NCI-H146 (cell line): ENCODE data around the gene MKI67.
"Not testable (repeated sequence)": the region's sequence is repeated elsewhere in the genome, so short reads cannot be mapped to it uniquely, and the experiment has no call there.

Experiments
- DNase-seq: peaks from one replicate; lab custom pipeline; 2025; lab: John Stamatoyannopoulos, UW

MKI67 gene

DNA sequence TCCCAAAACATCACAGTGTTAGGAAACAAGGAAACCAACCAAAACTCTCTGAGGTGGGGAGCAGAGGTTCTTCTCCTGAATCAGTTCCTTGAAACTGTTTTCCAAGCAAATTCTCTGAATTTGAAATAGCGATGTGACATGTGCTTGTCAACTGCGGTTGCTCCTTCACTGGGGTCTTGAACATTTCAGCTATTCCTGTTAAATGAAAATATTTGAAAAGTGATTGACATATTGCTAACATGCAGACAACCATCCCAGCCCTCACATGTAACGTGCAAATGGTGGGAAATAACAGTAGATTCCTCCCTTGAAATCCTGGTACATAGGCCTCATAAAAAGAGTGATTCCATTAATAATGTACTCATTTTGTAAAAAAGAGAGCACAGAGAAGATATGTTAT, 15.9 kb downstream of the MKI67 start:
- no peak for DNase-seq

DNA sequence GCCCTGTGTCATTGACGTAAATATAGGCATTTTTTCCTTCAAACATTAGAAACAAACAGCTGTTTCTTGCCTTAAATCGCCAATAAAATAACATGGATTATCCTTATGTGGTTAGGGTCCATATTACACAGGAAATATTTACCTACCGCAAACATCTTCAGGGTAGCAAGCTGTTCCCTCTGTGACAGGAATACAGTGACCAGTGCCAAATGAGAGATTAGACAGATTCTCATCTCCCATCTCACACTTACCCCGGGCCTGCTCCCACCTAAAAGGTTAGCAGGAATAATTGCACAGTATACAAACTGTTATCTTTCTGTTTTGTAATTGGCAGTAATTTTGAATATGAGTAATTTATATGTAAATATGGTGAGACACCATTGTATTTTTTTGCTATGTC, 16.5 kb downstream of the MKI67 start:
- DNase-seq: peak; percentile 66

DNA sequence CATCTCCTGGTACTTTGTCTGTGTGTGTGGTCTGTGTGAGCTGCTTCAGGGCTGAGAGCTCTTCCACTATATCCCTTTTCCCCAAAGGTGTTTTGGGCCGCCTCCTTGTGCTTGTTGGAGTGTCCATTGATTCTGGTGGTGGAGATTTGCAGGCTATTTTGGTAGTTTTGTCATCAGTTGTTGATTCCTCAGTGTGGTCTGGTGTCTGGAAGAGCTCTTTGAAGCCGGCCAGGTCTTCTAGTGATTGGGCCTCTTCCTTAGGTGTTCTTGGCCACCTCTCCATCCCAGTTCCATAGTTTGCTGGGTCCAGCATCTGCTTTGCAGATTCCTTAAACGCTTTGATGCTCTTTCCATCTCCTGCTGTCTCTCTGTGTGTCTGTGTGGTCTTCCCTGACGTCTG, 20.8 kb downstream of the MKI67 start:
- no peak for DNase-seq

DNA sequence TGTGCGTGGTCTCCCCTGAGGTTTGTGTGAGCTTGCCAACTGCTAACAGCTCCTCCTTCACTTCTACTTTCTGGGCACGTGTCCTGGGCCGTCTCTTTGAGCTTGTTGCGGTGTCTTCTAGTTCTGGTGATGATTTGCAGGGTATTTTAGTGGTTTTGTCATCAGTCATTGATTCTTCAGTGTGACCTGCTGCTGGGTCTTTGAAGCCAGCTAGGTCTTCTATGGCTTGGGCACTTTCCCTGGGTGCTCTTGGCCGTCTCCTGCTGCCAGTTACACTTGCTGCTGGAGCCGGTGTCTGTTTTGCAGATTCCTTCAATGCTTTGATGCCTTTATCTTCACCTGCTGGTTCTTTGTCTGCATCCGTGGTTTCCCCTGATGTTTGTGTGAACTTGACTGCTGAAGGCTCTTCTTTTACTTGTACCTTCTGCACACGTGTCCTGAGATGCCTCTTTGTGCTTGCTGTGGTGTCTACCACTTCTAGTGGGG, 23.0 kb downstream of the MKI67 start:
- no peak for DNase-seq

- no peak for DNase-seq
Measured at GRCh38 chr10:128102480-128103228, 23.6 kb downstream of the MKI67 start.

DNA sequence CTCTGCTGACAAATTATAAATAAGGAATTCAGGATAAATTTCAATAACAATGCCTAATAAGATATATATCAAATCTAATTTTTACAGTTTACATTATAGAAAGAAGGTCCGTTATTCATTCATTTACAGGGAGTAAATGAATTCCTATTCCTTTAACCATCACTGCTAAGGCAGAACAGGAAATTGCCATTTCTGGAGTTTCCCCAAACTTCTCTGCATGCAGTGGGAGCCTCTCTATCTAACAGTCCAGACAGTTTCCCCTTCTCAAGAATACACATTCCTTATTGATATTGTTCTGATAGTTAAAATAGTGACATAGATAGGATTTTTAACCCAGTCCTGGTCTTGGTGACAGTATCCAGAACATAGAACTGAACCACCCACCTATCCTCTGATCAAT, 24.3 kb downstream of the MKI67 start:
- DNase-seq: no peak

GRCh38 chr10:128099901-128100300, 26.3 kb downstream of the MKI67 start:
- DNase-seq: no peak

GRCh38 chr10:128098631-128099030, 27.6 kb downstream of the MKI67 start:
- DNase-seq: no peak

GRCh38 chr10:128097783-128098182, 28.4 kb downstream of the MKI67 start:
- no peak for DNase-seq

DNA sequence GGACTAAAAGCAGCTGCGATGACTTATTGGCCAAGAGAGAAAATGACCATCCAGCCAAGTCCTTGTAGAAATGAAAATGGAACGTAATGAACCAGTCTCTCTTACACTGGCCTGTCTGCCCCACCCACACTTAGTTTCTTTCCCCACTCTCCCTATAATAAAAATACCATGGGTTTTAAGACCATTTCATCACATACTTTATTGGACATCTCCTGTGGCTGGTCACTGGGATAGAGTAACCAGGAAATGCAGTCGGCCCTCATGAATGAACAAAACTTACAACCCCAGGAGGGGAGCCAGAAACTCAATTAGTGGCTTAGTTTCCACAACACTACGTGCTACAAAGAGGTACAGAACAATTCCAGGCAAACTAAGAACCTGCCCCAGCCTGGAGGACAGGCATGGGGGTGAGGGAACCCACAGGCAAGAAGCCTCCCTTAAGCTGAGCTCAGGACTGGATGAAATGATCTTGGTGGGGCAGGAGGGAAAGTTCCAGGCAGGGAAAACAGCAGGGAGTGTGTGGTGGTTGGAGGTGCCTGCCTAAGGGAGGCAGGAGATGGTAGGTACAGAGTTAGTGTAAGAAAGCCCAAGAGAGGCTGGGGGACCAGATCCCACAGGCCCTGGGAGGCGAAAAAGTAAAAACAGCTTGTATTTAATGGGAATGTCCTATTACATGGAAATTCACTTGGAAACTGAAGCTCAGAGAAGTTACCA, 29.6 kb downstream of the MKI67 start:
- DNase-seq: no peak

DNA sequence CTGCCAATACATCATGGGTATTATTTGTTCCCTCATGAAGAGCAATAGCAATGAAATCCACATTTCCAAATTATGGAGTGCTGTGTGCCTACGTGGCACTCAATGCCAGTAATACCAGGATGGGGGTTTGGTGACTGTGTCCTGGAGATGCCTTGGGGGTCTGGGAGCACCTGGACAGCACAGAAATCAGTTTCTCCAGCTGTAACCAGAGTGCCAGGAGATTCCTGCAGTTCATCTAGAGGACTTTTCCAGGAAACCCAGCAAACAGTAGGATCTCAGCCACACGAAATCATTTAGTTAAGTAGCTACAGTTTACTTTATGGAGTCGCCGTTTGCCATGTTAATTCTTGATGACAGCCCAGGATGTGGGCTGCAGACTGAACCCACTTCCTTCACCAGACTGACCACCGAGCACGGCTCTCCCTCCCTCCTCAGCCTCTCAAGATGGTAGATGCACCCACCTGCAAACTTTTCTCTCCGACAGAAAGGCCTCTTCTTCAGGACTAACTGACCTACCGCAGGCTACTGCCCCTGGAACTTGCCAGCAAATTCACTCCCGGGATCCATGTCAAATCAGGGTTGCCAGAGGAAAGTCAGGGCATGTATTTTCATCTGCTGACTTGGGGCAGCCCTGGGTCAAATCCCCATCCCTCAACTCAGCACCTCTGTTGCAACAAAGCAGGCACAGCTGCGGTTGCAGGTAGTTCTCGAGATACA, 30.3 kb downstream of the MKI67 start:
- DNase-seq: no peak

- no peak for DNase-seq
Measured at GRCh38 chr10:128095027-128095752, 31.0 kb downstream of the MKI67 start.

DNA sequence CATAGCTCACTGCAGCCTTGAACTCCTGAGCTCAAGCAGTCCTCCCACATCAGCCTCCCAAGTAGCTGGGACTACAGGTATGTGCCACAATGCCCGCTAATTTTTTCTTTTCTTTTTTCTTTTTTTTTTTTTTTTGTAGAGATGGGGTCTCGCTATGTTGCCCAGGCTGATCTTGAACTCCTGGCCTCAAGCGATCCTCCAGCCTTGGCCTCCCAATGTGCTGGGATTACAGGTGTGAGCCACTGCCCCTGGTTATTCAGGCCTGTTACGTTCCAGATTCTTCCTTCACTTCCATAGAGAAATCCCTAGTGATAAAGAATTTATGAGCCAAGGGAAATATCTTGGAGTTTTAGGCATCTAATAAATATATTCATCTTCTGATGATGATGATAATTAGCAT, 31.6 kb downstream of the MKI67 start:
- DNase-seq: not testable (repeated sequence)

GRCh38 chr10:128092454-128092853, 33.8 kb downstream of the MKI67 start:
- no peak for DNase-seq

DNA sequence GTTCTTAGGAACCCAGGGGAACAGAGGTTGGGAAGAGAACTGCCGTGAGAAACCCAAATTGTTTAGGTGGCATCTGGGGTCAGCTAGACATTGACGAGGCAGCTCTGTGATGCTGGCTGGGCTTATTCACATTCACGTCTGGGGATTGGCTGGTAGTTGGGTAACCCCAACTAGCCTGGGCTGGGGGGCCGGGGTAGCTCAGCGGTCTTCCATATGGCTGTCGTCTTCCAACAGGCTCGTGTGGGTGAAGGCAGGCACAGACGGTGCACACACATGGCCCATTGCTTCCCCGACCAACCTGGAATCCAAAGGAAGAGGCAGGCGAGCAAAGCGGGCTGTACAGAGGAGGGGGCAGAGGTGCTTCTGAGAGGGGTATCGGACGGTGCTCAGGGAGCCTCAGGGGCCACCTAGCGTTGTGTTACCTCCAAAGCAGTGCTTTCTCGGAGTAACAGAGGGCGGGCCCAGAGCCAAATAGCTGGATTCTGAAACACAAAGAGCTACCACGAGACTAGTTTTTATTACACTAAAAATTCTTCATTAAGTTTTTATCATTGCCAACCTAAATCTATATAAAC, 34.5 kb downstream of the MKI67 start:
- DNase-seq: no peak

DNA sequence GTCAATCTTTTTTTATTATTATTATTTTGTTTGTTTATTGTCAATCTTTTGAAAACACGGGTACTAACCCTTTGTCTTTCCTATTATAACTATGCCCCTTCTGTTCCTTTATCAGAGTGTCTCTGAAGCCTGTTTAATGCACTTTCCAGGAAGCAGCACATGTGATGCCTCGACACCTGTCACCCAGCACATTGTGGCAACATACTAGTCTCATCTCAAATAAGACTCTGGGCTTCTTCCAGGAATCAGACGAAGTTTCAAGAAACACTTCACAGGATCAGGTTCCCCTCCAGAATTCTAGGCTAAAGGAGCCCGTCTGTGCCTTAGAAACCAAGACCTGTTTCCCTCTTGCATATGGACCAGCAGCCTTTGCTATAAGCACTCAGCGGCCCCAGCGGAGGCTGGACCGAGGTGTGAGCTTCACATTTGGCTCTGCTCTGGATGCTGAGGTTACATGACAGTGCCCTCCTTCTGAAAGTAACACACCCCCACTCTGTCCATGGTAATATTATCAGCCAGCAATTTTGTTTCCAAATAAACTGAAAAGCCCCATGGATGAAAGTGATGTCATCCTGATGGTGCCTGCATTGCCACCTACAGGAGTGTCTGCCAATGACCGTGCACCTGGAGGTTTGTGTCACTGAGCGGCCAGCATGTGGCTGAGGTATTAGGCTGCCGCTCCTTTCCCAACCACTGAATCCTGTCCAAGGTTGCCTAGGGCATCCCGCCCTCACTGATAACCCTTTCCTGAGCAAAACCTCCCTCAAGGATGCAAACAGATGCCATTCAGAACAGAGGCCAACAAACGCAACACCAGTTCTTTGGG, 38.1 kb downstream of the MKI67 start:
- DNase-seq: peak; percentile 31

DNA sequence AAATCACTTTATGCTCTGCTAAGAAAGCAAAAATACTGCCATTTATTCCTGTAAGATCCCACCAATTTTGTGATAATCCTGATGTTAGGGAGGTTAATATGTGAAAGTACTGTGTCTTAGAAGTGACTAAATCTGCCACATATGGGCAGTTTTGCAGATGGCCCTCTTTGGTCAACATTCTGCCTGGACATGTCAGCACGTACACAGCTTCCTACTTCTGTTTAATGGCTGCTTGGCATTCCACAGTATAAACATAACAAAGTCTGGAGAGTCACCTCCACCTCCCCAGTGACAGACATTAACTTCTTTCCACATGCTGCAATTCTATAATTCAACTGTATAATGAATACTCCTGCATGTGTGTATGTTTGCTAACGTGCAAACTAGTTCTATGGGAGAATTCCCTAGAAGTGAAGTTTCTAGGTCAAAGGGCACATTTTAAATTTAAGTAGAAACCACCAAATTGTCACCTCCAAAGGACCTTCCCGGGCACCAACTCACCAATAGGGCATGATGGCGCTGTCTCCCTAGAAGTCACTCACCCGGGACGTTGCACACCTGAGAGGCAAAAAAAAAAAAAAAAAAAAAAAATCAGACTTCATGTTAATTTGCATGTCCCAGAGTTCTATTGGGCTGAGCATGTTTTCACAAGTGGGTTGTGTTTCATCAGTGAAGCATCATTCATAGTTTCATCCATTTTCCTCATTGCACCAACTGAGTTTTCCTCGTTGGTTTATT, 38.9 kb downstream of the MKI67 start:
- no peak for DNase-seq

GRCh38 chr10:128086003-128086863, 40.0 kb downstream of the MKI67 start:
- no peak for DNase-seq

DNA sequence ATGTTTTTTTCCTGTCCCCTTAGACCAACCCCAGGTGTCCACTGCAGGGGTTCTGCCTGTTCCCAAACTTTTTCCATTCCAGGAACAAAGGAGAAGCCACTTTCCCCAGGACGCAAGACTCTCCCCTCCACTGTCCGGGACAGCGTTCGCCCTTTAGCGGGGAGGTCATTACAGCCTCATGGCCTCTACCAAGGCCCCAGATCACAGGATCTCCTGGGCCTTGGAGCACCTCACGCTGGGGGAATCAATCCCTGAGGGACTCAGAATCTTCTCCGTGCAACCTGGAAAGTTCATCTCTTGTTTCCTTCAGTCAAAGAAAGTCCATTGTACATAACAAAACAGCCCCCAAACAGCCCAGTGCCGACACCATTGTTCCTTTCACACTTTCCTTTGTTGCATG, 41.2 kb downstream of the MKI67 start:
- DNase-seq: no peak
